ENCODE results near the gene TCEA3.

DNA sequence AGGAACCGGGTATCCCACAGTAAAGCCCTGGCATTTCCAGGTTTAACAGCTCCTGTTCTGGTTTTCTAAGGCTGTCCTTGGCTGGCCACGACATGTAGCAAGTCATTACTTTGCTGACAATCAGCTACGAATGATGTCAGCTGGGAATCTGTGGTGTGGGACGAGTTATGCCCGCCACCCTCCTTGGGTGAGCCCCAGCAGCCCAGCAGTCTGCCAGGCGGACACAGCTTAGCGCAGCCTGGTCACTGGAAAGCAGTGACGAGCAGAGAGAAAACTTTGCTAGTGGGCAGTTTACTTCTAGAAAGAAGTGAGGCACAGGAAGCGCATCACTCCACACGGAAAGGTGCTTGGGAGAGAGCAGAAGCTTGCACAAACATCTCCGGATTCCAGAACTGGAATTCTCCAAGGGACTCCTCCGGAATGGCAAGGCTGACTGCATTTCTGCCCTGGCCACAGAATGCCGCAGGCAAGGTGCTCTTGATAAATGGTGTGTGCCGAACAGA, 39.4 kb downstream of the TCEA3 start:
- TF ChIP-seq, protein P1, sequence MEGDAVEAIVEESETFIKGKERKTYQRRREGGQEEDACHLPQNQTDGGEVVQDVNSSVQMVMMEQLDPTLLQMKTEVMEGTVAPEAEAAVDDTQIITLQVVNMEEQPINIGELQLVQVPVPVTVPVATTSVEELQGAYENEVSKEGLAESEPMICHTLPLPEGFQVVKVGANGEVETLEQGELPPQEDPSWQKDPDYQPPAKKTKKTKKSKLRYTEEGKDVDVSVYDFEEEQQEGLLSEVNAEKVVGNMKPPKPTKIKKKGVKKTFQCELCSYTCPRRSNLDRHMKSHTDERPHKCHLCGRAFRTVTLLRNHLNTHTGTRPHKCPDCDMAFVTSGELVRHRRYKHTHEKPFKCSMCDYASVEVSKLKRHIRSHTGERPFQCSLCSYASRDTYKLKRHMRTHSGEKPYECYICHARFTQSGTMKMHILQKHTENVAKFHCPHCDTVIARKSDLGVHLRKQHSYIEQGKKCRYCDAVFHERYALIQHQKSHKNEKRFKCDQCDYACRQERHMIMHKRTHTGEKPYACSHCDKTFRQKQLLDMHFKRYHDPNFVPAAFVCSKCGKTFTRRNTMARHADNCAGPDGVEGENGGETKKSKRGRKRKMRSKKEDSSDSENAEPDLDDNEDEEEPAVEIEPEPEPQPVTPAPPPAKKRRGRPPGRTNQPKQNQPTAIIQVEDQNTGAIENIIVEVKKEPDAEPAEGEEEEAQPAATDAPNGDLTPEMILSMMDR (IDR thresholded peaks at IDR 0.05), result no peak
- TF ChIP-seq POLR2A (IDR thresholded peaks at IDR 0.05), result no peak
